ENCODE results near the gene ACSBG1.
A peak's percentile ranks its signal among the peaks of the same experiment; 100 is the strongest.

Gene ACSBG1

GRCh38 chr15:78234515-78235040 is at the start of gene ACSBG1:
TSS of gene ACSBG1 (minus strand) at chr15:78234565. CDS start at chr15:78234501, 64 bp downstream.
- peak; percentile 30 for DNase-seq

- DNase-seq, result no peak
These were observed 48.0 kb upstream of the ACSBG1 start for GRCh38 chr15:78282324-78282723.

GRCh38 chr15:78280319-78281072 is 46.1 kb upstream of the ACSBG1 start:
- DNase-seq, result no peak

GRCh38 chr15:78276064-78276943 is 41.9 kb upstream of the ACSBG1 start:
- no peak for DNase-seq

GRCh38 chr15:78274994-78275393 is 40.6 kb upstream of the ACSBG1 start:
- no peak for DNase-seq

- DNase-seq, result no peak
These were observed 38.4 kb upstream of the ACSBG1 start for GRCh38 chr15:78272776-78273175.

- DNase-seq, result no peak
These were observed 38.0 kb upstream of the ACSBG1 start for GRCh38 chr15:78272316-78272715.

- DNase-seq, result no peak
These were observed 32.4 kb upstream of the ACSBG1 start for GRCh38 chr15:78266806-78267205.

GRCh38 chr15:78266229-78266628 is 31.9 kb upstream of the ACSBG1 start:
- no peak for DNase-seq

- DNase-seq, result no peak
These were observed 31.4 kb upstream of the ACSBG1 start for GRCh38 chr15:78265752-78266224.

- no peak for DNase-seq
These were observed 30.7 kb upstream of the ACSBG1 start for GRCh38 chr15:78265137-78265460.

- peak; percentile 79 for DNase-seq
These were observed 30.2 kb upstream of the ACSBG1 start, which contains the start of gene DNAJA4 for GRCh38 chr15:78264304-78265136. TSS of gene DNAJA4 (plus strand) at chr15:78264562. CDS start at chr15:78264764, 202 bp downstream.

- no peak for DNase-seq
These were observed 29.5 kb upstream of the ACSBG1 start for GRCh38 chr15:78263907-78264303.

GRCh38 chr15:78263351-78263781 is 29.0 kb upstream of the ACSBG1 start:
- no peak for DNase-seq

GRCh38 chr15:78261062-78261461 is 26.7 kb upstream of the ACSBG1 start:
- DNase-seq, result no peak

- DNase-seq, result no peak
These were observed 26.1 kb upstream of the ACSBG1 start for GRCh38 chr15:78260489-78260888.

GRCh38 chr15:78259232-78259631 is 24.9 kb upstream of the ACSBG1 start:
- DNase-seq, result no peak

GRCh38 chr15:78257681-78258080 is 23.3 kb upstream of the ACSBG1 start:
- no peak for DNase-seq

GRCh38 chr15:78256044-78256437 is 21.7 kb upstream of the ACSBG1 start:
- no peak for DNase-seq

- DNase-seq, result no peak
These were observed 21.2 kb upstream of the ACSBG1 start for GRCh38 chr15:78255421-78256043.

GRCh38 chr15:78251136-78251535 is 16.8 kb upstream of the ACSBG1 start:
- peak; percentile 2 for DNase-seq

GRCh38 chr15:78249131-78249530 is 14.8 kb upstream of the ACSBG1 start:
- no peak for DNase-seq

Data from right forelimb (tissue), 1 donor.